ENCODE data around the gene SLC48A1. TPM values are rescaled to one million over a fixed set of nuclear protein-coding genes. Genes with fewer than 3 reads are reported as not detected.

The SLC48A1 gene
- total RNA-seq, 1 donor from 2014 or later: 10.3 TPM

GRCh38 chr12:47783024-47783755 is 10.2 kb downstream of the SLC48A1 start:
- FAIRE-seq: no peak
- Histone ChIP-seq H3K27me3 (ENCODE audit: control insufficient read depth, insufficient read depth, low read length) (no peaks in the 10 kb centered on the region), H3K4me3 (ENCODE audit: low read depth, low read length) (no peak overlapping the region), H3K36me3 (ENCODE audit: control insufficient read depth, insufficient read depth, low read length) (peaks cover 28% of the 10 kb centered on the region)
- no peak for TF ChIP-seq CTCF (IDR thresholded peaks at IDR 0.05; ENCODE audit: insufficient read depth, low read length, severe bottlenecking)
- no peak for DNase-seq (ENCODE audit: low read depth)

GRCh38 chr12:47783821-47784819 is 11.1 kb downstream of the SLC48A1 start:
- Histone ChIP-seq H3K4me3 (ENCODE audit: low read depth, low read length) (no peak overlapping the region), H3K27me3 (ENCODE audit: control insufficient read depth, insufficient read depth, low read length) (no peaks in the 10 kb centered on the region), H3K36me3 (ENCODE audit: control insufficient read depth, insufficient read depth, low read length) (peaks cover 34% of the 10 kb centered on the region)
- DNase-seq (ENCODE audit: low read depth) (no peak), FAIRE-seq (peak; percentile 43)
- TF ChIP-seq CTCF (IDR thresholded peaks at IDR 0.05; ENCODE audit: insufficient read depth, low read length, severe bottlenecking): no peak

- Histone ChIP-seq H3K27me3 (ENCODE audit: control insufficient read depth, insufficient read depth, low read length) (no peaks in the 10 kb centered on the region), H3K36me3 (ENCODE audit: control insufficient read depth, insufficient read depth, low read length) (peaks cover 44% of the 10 kb centered on the region), H3K4me3 (ENCODE audit: low read depth, low read length) (no peak overlapping the region)
- DNase-seq (ENCODE audit: low read depth) (no peak), FAIRE-seq (no peak)
- no peak for TF ChIP-seq CTCF (IDR thresholded peaks at IDR 0.05; ENCODE audit: insufficient read depth, low read length, severe bottlenecking)
Measured at GRCh38 chr12:47785036-47785886, 12.2 kb downstream of the SLC48A1 start.

GRCh38 chr12:47785887-47786661 is 13.0 kb downstream of the SLC48A1 start:
- no peaks in the 10 kb centered on the region for H3K27me3 ChIP-seq (ENCODE audit: control insufficient read depth, insufficient read depth, low read length)
- DNase-seq (ENCODE audit: low read depth): no peak
- H3K36me3 ChIP-seq (ENCODE audit: control insufficient read depth, insufficient read depth, low read length): peaks cover 50% of the 10 kb centered on the region
- no peak overlapping the region for H3K4me3 ChIP-seq (ENCODE audit: low read depth, low read length)
- FAIRE-seq: no peak
- TF ChIP-seq CTCF (IDR thresholded peaks at IDR 0.05; ENCODE audit: insufficient read depth, low read length, severe bottlenecking): no peak

Data from bronchial epithelial cell (primary cell).